ENCODE data around the gene PPP1R12B.

Gene PPP1R12B

DNA sequence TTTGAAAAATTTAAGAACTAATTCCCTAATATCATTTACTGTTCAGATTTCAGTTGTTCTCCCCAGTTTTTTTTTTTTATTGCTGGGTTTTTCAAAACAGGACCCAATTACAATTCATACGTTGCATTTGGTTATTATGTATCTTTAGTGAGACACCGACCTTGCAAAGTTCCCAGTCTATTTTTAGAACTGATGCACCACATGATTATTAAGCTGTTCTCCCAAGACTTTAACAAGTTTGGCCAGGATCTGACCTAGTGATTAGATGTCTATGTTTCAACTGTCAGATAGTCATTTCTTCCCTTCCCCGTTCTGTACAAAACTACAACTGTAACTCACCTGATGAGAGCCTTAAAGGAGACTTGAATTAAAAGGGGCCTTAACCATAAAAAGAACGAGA, 14.6 kb upstream of the PPP1R12B start:
- H3K9me3 ChIP-seq (ENCODE audit: control insufficient read depth, insufficient read depth, low read depth, low read length) = no peaks in the 10 kb centered on the region
- no peaks in the 10 kb centered on the region for H3K4me1 ChIP-seq (ENCODE audit: control insufficient read depth, insufficient read depth, low read length)
- H3K36me3 ChIP-seq (ENCODE audit: control insufficient read depth in 2 of 2, insufficient read depth in 1 of 2, low read length in 2 of 2) = peaks cover 42 to 70% of the 10 kb centered on the region in 2 experiments
- ChIA-PET CTCF (interaction anchor here (2.2 kb wide), 1 partner anchor 145 kb away, joined by 6 read pairs; no protein-coding TSS in a partner anchor), POLR2A (no interaction called here)
- TF ChIP-seq ZBTB48 (tag by site-specific recombination; IDR thresholded peaks at IDR 0.05) (no peak), ZNF658 (tag by site-specific recombination; IDR thresholded peaks at IDR 0.05) (no peak), ZNF239 (tag by site-specific recombination; IDR thresholded peaks at IDR 0.05) (no peak), GLIS2 (tag by site-specific recombination; IDR thresholded peaks at IDR 0.05) (no peak), ZNF510 (tag by site-specific recombination; IDR thresholded peaks at IDR 0.05; ENCODE audit: insufficient replicate concordance) (no peak), ZNF521 (tag by site-specific recombination; IDR thresholded peaks at IDR 0.05) (no peak), ZNF23 (tag by site-specific recombination; IDR thresholded peaks at IDR 0.05; ENCODE audit: borderline replicate concordance) (no peak), ZNF324 (tag by site-specific recombination; IDR thresholded peaks at IDR 0.05) (no peak), ZNF791 (tag by site-specific recombination; IDR thresholded peaks at IDR 0.05) (no peak)
- TF ChIP-seq, protein P1, sequence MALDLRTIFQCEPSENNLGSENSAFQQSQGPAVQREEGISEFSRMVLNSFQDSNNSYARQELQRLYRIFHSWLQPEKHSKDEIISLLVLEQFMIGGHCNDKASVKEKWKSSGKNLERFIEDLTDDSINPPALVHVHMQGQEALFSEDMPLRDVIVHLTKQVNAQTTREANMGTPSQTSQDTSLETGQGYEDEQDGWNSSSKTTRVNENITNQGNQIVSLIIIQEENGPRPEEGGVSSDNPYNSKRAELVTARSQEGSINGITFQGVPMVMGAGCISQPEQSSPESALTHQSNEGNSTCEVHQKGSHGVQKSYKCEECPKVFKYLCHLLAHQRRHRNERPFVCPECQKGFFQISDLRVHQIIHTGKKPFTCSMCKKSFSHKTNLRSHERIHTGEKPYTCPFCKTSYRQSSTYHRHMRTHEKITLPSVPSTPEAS (tag by site-specific recombination; IDR thresholded peaks at IDR 0.05) = no peak
- no peak overlapping the region for H3K4me3 ChIP-seq (ENCODE audit: low read depth, low read length)
- H3K27ac ChIP-seq (ENCODE audit: extremely low read depth, low read depth, low read length) = no peak overlapping the region

DNA sequence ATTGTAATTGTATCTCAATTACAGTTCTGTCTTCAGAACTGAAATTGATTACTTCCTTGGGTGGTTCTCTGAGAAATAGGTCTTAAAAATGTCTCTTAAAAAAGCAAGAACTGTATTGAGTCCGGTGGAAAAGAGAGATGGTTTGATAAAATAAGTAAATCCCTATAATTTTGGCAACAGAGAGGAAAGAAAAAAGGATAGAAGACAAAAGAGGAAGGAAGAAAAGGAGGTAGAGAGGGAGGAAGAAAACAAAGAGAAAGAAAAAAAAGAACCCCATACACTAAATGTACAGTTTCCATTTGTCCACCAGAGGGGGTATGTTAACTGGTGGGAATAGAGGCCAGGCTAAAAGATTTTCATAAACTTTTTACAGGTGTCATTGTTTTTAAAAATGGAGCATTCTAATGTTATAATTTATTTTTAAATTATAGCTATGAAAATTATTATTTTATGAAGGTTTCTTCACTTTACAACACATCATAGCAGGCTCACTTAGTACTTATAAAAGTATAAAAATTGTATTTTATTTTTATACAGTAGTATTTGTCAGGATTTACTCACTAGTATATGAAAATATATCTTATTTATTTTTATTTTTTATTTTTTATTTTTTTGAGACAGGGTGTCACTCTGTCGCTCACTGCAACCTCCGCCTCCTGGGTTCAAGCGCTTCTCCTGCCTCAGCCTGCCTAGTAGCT, 4.7 kb upstream of the PPP1R12B start:
- Histone ChIP-seq H3K4me3 (ENCODE audit: low read depth, low read length) (no peak overlapping the region), H3K9me3 (ENCODE audit: control insufficient read depth, insufficient read depth, low read depth, low read length) (no peaks in the 10 kb centered on the region), H3K4me1 (ENCODE audit: control insufficient read depth, insufficient read depth, low read length) (no peaks in the 10 kb centered on the region), H3K27ac (ENCODE audit: extremely low read depth, low read depth, low read length) (no peak overlapping the region), H3K36me3 (ENCODE audit: control insufficient read depth in 2 of 2, insufficient read depth in 1 of 2, low read length in 2 of 2) (peaks cover 0 to 7% of the 10 kb centered on the region in 2 experiments; a peak in 1 of 3 replicates)
- ChIA-PET CTCF (interaction anchor here (0.6 to 2.5 kb wide), 26 partner anchors 12 to 385 kb away, joined by 3 to 17 read pairs (median 4); partner anchors contain the start of genes LGR6 and SYT2), POLR2A (no interaction called here)
- TF ChIP-seq, protein P2, sequence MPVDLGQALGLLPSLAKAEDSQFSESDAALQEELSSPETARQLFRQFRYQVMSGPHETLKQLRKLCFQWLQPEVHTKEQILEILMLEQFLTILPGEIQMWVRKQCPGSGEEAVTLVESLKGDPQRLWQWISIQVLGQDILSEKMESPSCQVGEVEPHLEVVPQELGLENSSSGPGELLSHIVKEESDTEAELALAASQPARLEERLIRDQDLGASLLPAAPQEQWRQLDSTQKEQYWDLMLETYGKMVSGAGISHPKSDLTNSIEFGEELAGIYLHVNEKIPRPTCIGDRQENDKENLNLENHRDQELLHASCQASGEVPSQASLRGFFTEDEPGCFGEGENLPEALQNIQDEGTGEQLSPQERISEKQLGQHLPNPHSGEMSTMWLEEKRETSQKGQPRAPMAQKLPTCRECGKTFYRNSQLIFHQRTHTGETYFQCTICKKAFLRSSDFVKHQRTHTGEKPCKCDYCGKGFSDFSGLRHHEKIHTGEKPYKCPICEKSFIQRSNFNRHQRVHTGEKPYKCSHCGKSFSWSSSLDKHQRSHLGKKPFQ (tag by site-specific recombination; IDR thresholded peaks at IDR 0.05) = no peak
- TF ChIP-seq, protein P3, sequence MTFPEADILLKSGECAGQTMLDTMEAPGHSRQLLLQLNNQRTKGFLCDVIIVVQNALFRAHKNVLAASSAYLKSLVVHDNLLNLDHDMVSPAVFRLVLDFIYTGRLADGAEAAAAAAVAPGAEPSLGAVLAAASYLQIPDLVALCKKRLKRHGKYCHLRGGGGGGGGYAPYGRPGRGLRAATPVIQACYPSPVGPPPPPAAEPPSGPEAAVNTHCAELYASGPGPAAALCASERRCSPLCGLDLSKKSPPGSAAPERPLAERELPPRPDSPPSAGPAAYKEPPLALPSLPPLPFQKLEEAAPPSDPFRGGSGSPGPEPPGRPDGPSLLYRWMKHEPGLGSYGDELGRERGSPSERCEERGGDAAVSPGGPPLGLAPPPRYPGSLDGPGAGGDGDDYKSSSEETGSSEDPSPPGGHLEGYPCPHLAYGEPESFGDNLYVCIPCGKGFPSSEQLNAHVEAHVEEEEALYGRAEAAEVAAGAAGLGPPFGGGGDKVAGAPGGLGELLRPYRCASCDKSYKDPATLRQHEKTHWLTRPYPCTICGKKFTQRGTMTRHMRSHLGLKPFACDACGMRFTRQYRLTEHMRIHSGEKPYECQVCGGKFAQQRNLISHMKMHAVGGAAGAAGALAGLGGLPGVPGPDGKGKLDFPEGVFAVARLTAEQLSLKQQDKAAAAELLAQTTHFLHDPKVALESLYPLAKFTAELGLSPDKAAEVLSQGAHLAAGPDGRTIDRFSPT (tag by site-specific recombination; IDR thresholded peaks at IDR 0.05) = no peak
- TF ChIP-seq ZNF175 (tag by site-specific recombination; IDR thresholded peaks at IDR 0.05) (no peak), MEIS1 (CRISPR knock-in tag; IDR thresholded peaks at IDR 0.05; ENCODE audit: borderline replicate concordance) (no peak), ZNF768 (tag by site-specific recombination; IDR thresholded peaks at IDR 0.05) (no peak), ZNF324 (tag by site-specific recombination; IDR thresholded peaks at IDR 0.05) (0 out of 2 replicates have a peak, but pooled peaks have one; percentile 25), ZNF366 (tag by site-specific recombination; conservative IDR thresholded peaks at IDR 0.05) (peak; percentile 93), ZNF2 (tag by site-specific recombination; IDR thresholded peaks at IDR 0.05) (no peak), ZBTB17 (tag by site-specific recombination; IDR thresholded peaks at IDR 0.05) (0 out of 2 replicates have a peak, but pooled peaks have one; percentile 17), ZNF654 (tag by site-specific recombination; IDR thresholded peaks at IDR 0.05; ENCODE audit: low read depth) (peak; percentile 87), ZBTB21 (tag by site-specific recombination; IDR thresholded peaks at IDR 0.05) (no peak), TCF7L2 (IDR thresholded peaks at IDR 0.05; ENCODE audit: borderline replicate concordance, low read depth, low read length) (no peak), ZFP37 (tag by site-specific recombination; IDR thresholded peaks at IDR 0.05) (no peak)
- TF ChIP-seq, protein P4, sequence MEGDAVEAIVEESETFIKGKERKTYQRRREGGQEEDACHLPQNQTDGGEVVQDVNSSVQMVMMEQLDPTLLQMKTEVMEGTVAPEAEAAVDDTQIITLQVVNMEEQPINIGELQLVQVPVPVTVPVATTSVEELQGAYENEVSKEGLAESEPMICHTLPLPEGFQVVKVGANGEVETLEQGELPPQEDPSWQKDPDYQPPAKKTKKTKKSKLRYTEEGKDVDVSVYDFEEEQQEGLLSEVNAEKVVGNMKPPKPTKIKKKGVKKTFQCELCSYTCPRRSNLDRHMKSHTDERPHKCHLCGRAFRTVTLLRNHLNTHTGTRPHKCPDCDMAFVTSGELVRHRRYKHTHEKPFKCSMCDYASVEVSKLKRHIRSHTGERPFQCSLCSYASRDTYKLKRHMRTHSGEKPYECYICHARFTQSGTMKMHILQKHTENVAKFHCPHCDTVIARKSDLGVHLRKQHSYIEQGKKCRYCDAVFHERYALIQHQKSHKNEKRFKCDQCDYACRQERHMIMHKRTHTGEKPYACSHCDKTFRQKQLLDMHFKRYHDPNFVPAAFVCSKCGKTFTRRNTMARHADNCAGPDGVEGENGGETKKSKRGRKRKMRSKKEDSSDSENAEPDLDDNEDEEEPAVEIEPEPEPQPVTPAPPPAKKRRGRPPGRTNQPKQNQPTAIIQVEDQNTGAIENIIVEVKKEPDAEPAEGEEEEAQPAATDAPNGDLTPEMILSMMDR (tag by site-specific recombination; IDR thresholded peaks at IDR 0.05) = peak; percentile 61; the same call in 1 of the 2 replicates
- TF ChIP-seq, protein P5, sequence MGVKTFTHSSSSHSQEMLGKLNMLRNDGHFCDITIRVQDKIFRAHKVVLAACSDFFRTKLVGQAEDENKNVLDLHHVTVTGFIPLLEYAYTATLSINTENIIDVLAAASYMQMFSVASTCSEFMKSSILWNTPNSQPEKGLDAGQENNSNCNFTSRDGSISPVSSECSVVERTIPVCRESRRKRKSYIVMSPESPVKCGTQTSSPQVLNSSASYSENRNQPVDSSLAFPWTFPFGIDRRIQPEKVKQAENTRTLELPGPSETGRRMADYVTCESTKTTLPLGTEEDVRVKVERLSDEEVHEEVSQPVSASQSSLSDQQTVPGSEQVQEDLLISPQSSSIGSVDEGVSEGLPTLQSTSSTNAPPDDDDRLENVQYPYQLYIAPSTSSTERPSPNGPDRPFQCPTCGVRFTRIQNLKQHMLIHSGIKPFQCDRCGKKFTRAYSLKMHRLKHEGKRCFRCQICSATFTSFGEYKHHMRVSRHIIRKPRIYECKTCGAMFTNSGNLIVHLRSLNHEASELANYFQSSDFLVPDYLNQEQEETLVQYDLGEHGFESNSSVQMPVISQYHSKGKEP (tag by site-specific recombination; IDR thresholded peaks at IDR 0.05) = 0 out of 2 replicates have a peak, but pooled peaks have one; percentile 7
- TF ChIP-seq, protein P6, sequence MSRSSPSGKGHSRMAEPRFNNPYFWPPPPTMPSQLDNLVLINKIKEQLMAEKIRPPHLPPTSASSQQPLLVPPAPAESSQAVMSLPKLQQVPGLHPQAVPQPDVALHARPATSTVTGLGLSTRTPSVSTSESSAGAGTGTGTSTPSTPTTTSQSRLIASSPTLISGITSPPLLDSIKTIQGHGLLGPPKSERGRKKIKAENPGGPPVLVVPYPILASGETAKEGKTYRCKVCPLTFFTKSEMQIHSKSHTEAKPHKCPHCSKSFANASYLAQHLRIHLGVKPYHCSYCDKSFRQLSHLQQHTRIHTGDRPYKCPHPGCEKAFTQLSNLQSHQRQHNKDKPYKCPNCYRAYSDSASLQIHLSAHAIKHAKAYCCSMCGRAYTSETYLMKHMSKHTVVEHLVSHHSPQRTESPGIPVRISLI (tag by site-specific recombination; IDR thresholded peaks at IDR 0.05) = peak; percentile 84
